Gastroesophageal sphincter (tissue), 4 donors: ENCODE measurements around the gene SYNGR2. TPM values are rescaled to one million over a fixed set of nuclear protein-coding genes. Genes with fewer than 3 reads are reported as not detected.

Source experiments
- ATAC-seq: fragments of 150-250 bp; one replicate; pipeline ENCODE4 v1.9.1; 2016; ENCODE audit warnings: mild to moderate bottlenecking, moderate library complexity
- H3K27ac ChIP-seq, 4 donors: fragments of 200-600 bp; sonication (generic) in 3 of 4; 1 replicate in 3 of 4; 2 replicates in 1 of 4; pipeline ENCODE4 v1.5.1; 2016 to 2019
- H3K27me3 ChIP-seq: fragments of 200-600 bp; sonication (generic); one replicate; pipeline ENCODE4 v1.5.1; 2019
- H3K36me3 ChIP-seq, 2 donors: fragments of 200-600 bp; sonication (generic); one replicate each; pipeline ENCODE4 v1.5.1; 2019; ENCODE audit warnings: control low read depth in 1 of 2
- H3K4me1 ChIP-seq, 3 donors: fragments of 200-600 bp; sonication (generic); 1 replicate in 2 of 3; 2 replicates in 1 of 3; pipeline ENCODE4 v1.5.1; 2016 to 2019; ENCODE audit warnings: control low read depth in 2 of 3
- H3K4me3 ChIP-seq, 2 donors: fragments of 200-600 bp; sonication (generic); one replicate each; pipeline ENCODE4 v1.5.1; 2019; ENCODE audit warnings: mild to moderate bottlenecking in 1 of 2, moderate library complexity in 1 of 2
- H3K9me3 ChIP-seq, 3 donors: fragments of 200-600 bp; sonication (generic); one replicate each; pipeline ENCODE4 v1.5.1; 2017 to 2019; ENCODE audit warnings: control low read depth in 2 of 3
- CTCF ChIP-seq, 4 experiments: fragments of 200-600 bp in 2 of 4; fragments of 450-650 bp in 2 of 4; sonication (generic) in 1 of 4; IDR thresholded peaks; one replicate each; pipeline ENCODE4 v1.5.1; 2017 to 2019; ENCODE audit warnings: antibody characterized with exemption in 4 of 4, mild to moderate bottlenecking in 2 of 4, moderate library complexity in 2 of 4
- EP300 ChIP-seq: sonication (generic); formaldehyde crosslinking; IDR thresholded peaks from one replicate; pipeline ENCODE4 v1.6.1; 2017; ENCODE audit warnings: antibody characterized with exemption, mild to moderate bottlenecking
- POLR2A ChIP-seq, 2 donors: fragments of 450-650 bp; IDR thresholded peaks; one replicate each; pipeline ENCODE4 v1.6.1; 2017; ENCODE audit warnings: antibody characterized with exemption in 2 of 2, mild to moderate bottlenecking in 2 of 2, moderate library complexity in 1 of 2
- POLR2AphosphoS5 ChIP-seq: sonication (generic); formaldehyde crosslinking; IDR thresholded peaks from one replicate; pipeline ENCODE4 v1.6.1; 2017; ENCODE audit warnings: antibody characterized with exemption
- WGBS, 2 donors: methylation state at CpG; one replicate each; pipeline ENCODE4 v1.1.5; 2018; ENCODE audit warnings: low coverage in 1 of 2; 5-methylcytosine and 5-hydroxymethylcytosine counted together
- total RNA-seq, 4 donors: library from RNA; depleted of rRNA; stranded (reverse); fragments of >200 nt; gene quantifications; one replicate each; pipeline ENCODE4 v1.1.0, GENCODE V29; 2016

Gene SYNGR2
- total RNA-seq, 4 donors from 2014 or later, result 49.9 to 151 (median 81.2) TPM

GRCh38 chr17:78129351-78130089, 38.9 kb upstream of the SYNGR2 start:
- no peak overlapping the region for H3K4me3 ChIP-seq
- H3K36me3 ChIP-seq, result peaks cover 0 to 14% of the 10 kb centered on the region in 2 donors
- peaks cover 65% of the 10 kb centered on the region for H3K27me3 ChIP-seq
- ATAC-seq, result no peak
- peaks cover 0 to 82% (median 34%) of the 10 kb centered on the region in 3 donors for H3K4me1 ChIP-seq
- peak overlapping the region in 2 of 4 donors; percentile 55 to 81 for H3K27ac ChIP-seq
- no peaks in the 10 kb centered on the region for H3K9me3 ChIP-seq
- 90% methylated on average over 2 of the region's 4 CpGs; no CpG with 5 or more reads in 1 of the 2 donors for WGBS, 2 donors
- TF ChIP-seq POLR2AphosphoS5, result no peak
- no peak for TF ChIP-seq CTCF (IDR thresholded peaks at IDR 0.05)
- no peak for TF ChIP-seq EP300
- TF ChIP-seq POLR2A (IDR thresholded peaks at IDR 0.05), result no peak

- Histone ChIP-seq H3K4me1 (peaks cover 0 to 76% (median 34%) of the 10 kb centered on the region in 3 donors), H3K27ac (peak overlapping the region in 2 of 4 donors; percentile 55 to 81), H3K4me3 (no peak overlapping the region), H3K9me3 (no peaks in the 10 kb centered on the region), H3K27me3 (peaks cover 70% of the 10 kb centered on the region), H3K36me3 (peaks cover 0 to 9% of the 10 kb centered on the region in 2 donors)
- ATAC-seq, result no peak
- no CpG with 5 or more reads among the region's 5 CpGs for WGBS, 2 donors
- TF ChIP-seq EP300 (no peak), CTCF (IDR thresholded peaks at IDR 0.05) (no peak), POLR2AphosphoS5 (no peak), POLR2A (IDR thresholded peaks at IDR 0.05) (no peak)
These were observed 38.3 kb upstream of the SYNGR2 start for GRCh38 chr17:78130090-78130436.

GRCh38 chr17:78130437-78131101, 37.8 kb upstream of the SYNGR2 start, which contains the start of gene TMC8:
Gene TMC8 (plus strand): TSS chr17:78130771. CDS start chr17:78131589, 818 bp downstream.
- peak within 1 kb of the TSS in 2 of 4 donors; percentile 55 to 81 for H3K27ac ChIP-seq
- no peak for ATAC-seq
- WGBS, 2 donors, result 80 to 100% methylated on average over 1 to 2 of the region's 10 CpGs
- TF ChIP-seq EP300 (no peak), CTCF (IDR thresholded peaks at IDR 0.05) (no peak), POLR2AphosphoS5 (no peak), POLR2A (IDR thresholded peaks at IDR 0.05) (no peak)
- H3K36me3 ChIP-seq, result peaks cover 0 to 4% of the 10 kb centered on the region in 2 donors
- peak within 1 kb of the TSS in 1 of 2 donors; percentile 39 for H3K4me3 ChIP-seq
- peaks cover 70% of the 10 kb centered on the region for H3K27me3 ChIP-seq
- no peaks in the 10 kb centered on the region for H3K9me3 ChIP-seq
- H3K4me1 ChIP-seq, result peaks cover 0 to 71% (median 34%) of the 10 kb centered on the region in 3 donors

DNA sequence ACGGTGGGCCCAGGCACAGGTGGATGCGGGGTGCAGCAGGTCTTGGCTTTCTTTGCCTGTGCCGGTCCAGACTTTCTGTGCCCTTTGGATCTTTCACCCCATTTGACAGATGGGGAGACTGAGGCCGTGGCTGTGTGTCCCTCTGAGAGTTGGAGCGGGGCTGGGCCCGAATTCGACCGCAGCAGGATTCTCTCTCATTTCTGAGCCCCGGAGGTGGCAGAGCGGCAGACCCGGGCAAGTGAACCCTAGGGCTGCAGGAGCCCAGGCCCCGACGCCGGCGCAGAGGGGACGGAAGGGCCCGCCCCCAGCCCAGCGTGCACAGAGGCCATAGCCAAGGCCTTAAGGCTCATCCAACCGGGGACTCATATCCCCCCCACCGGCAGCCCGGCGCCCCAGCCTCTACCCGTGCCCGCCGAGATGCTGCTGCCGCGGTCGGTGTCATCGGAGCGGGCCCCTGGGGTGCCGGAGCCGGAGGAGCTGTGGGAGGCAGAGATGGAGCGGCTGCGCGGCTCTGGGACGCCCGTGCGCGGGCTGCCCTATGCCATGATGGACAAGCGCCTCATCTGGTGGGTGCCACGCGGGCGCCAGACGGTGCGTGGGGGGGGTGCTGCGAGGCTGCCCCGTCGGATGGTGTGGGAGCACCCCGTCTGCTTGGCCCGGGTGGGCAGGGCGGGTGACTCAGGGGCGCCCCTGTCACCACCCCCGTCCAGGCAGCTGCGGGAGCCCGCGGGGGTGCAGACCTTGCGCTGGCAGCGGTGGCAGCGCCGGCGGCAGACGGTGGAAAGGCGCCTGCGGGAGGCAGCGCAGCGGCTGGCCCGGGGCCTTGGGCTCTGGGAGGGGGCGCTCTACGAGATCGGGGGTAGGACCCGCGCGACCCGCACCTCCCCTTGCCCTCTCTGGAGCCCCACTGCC, 37.0 kb upstream of the SYNGR2 start:
- WGBS, 2 donors, result 0% methylated on average over 2 of the region's 74 CpGs; no CpG with 5 or more reads in 1 of the 2 donors
- peaks cover 0 to 62% (median 26%) of the 10 kb centered on the region in 3 donors for H3K4me1 ChIP-seq
- no peak for ATAC-seq
- peak overlapping the region in 1 of 2 donors; percentile 39 for H3K4me3 ChIP-seq
- H3K27ac ChIP-seq, result peak overlapping the region in 1 of 4 donors; percentile 81
- no peaks in the 10 kb centered on the region for H3K9me3 ChIP-seq
- TF ChIP-seq POLR2AphosphoS5, result no peak
- no peak for TF ChIP-seq POLR2A (IDR thresholded peaks at IDR 0.05)
- TF ChIP-seq CTCF (IDR thresholded peaks at IDR 0.05), result no peak
- TF ChIP-seq EP300, result no peak
- H3K27me3 ChIP-seq, result peaks cover 70% of the 10 kb centered on the region
- H3K36me3 ChIP-seq, result no peaks in the 10 kb centered on the region
